ENCODE data around the gene EFHC2. TPM values are rescaled to one million over a fixed set of nuclear protein-coding genes. Genes with fewer than 3 reads are reported as not detected.

EFHC2 gene
- total and polyA plus RNA-seq, 10 of the 15 experiments (the other 5 are each of a cell fraction or from before 2014, with no cell fraction given) = 0.56 TPM; not detected in 9

GRCh38 chrX:44265559-44265958 is 77.9 kb downstream of the EFHC2 start:
- POLR2A ChIA-PET = no interaction called here
- H3K27me3 ChIP-seq (replicated peaks in 1 of 2; ENCODE audit: control insufficient read depth in 2 of 2, insufficient read depth in 2 of 2, low read length in 1 of 2) = no peaks in the 10 kb centered on the region
- CTCF ChIA-PET = interaction anchor here (1.1 kb wide), 1 partner anchor 11 kb away, joined by 5 read pairs; no protein-coding TSS in a partner anchor
- H4K20me1 ChIP-seq (ENCODE audit: control insufficient read depth, insufficient read depth) = no peaks in the 10 kb centered on the region
- H3K4me3 ChIP-seq = no peak overlapping the region
- no peaks in the 10 kb centered on the region for H3K36me3 ChIP-seq (ENCODE audit: control insufficient read depth in 2 of 2, insufficient read depth in 2 of 2, low read length in 1 of 2)
- SMC1A ChIA-PET (ENCODE audit: uncharacterized antibody, unreplicated experiment) = interaction anchor here (1.1 kb wide), 1 partner anchor 14 kb away, joined by 3 read pairs; no protein-coding TSS in a partner anchor
- WGBS (ENCODE audit: insufficient coverage, insufficient replicate concordance, low lambda C conversion rate, missing lambda C conversion rate) = 3% methylated on average over 2 of the region's 2 CpGs
- H3K79me2 ChIP-seq (ENCODE audit: control insufficient read depth, insufficient read depth, low read length) = no peaks in the 10 kb centered on the region
- intact Hi-C loops (cut with micrococcal nuclease; ENCODE audit: unreplicated experiment) (no loop called here), in situ Hi-C loops (cut with MboI) (no loop called here)
- FAIRE-seq (no peak), DNase-seq (ENCODE audit: low read depth, low spot score) (no peak), ATAC-seq (peak; percentile 46)
- no peak overlapping the region for H2AFZ ChIP-seq (ENCODE audit: control insufficient read depth, low read depth, low read length)
- H3K9ac ChIP-seq (ENCODE audit: control insufficient read depth, insufficient read depth, low read length) = no peak overlapping the region
- BruUV-seq (replicated peaks) = no TSS peak
- no peak for TF ChIP-seq RCOR1 (conservative IDR thresholded peaks at IDR 0.05; ENCODE audit: low read depth, low read length)
- TF ChIP-seq TBL1XR1 (IDR thresholded peaks at IDR 0.05; ENCODE audit: low read depth, low read length) = no peak
- no peak overlapping the region for H3K4me2 ChIP-seq (ENCODE audit: control insufficient read depth, insufficient read depth)
- H3K4me1 ChIP-seq (ENCODE audit: control insufficient read depth, insufficient read depth, low read length) = no peaks in the 10 kb centered on the region
- no peaks in the 10 kb centered on the region for H3K9me3 ChIP-seq (replicated peaks; ENCODE audit: control insufficient read depth, insufficient read depth, low read length)
- no peak overlapping the region for H3K27ac ChIP-seq (ENCODE audit: control insufficient read depth, insufficient read depth)
- RAD21 ChIA-PET (ENCODE audit: unreplicated experiment) = no interaction called here

- no peak for ATAC-seq
- no peak for TF ChIP-seq CUX1 (IDR thresholded peaks at IDR 0.05; ENCODE audit: insufficient replicate concordance, low read depth, low read length)
- TF ChIP-seq ETV6 (conservative IDR thresholded peaks at IDR 0.05 in 1 of 2, IDR thresholded peaks at IDR 0.05 in 1 of 2; ENCODE audit: borderline replicate concordance in 1 of 2, low read depth in 1 of 2) = no peak
- FAIRE-seq = no peak
- ChIA-PET RAD21 (ENCODE audit: unreplicated experiment) (interaction anchor here (1.6 kb wide), 1 partner anchor 15 kb away, joined by 3 read pairs; no protein-coding TSS in a partner anchor), SMC1A (ENCODE audit: uncharacterized antibody, unreplicated experiment) (interaction anchor here (1.5 kb wide), 1 partner anchor 12 kb away, joined by 5 read pairs; no protein-coding TSS in a partner anchor), CTCF (interaction anchor here (1.1 to 2.7 kb wide), 3 partner anchors 12 to 21 kb away, joined by 5 to 9 read pairs (median 8); no protein-coding TSS in a partner anchor), POLR2A (interaction anchor here (1.3 kb wide), 1 partner anchor 12 kb away, joined by 6 read pairs; no protein-coding TSS in a partner anchor)
- intact Hi-C loops (cut with micrococcal nuclease; ENCODE audit: unreplicated experiment) (no loop called here), in situ Hi-C loops (cut with MboI) (no loop called here)
- Histone ChIP-seq H3K27ac (ENCODE audit: control insufficient read depth, insufficient read depth) (no peak overlapping the region), H3K4me1 (ENCODE audit: control insufficient read depth, insufficient read depth, low read length) (no peaks in the 10 kb centered on the region), H3K79me2 (ENCODE audit: control insufficient read depth, insufficient read depth, low read length) (no peaks in the 10 kb centered on the region), H3K9ac (ENCODE audit: control insufficient read depth, insufficient read depth, low read length) (no peak overlapping the region), H3K4me2 (ENCODE audit: control insufficient read depth, insufficient read depth) (no peak overlapping the region), H2AFZ (ENCODE audit: control insufficient read depth, low read depth, low read length) (no peak overlapping the region), H4K20me1 (ENCODE audit: control insufficient read depth, insufficient read depth) (no peaks in the 10 kb centered on the region), H3K4me3 (no peak overlapping the region), H3K36me3 (ENCODE audit: control insufficient read depth in 2 of 2, insufficient read depth in 2 of 2, low read length in 1 of 2) (no peaks in the 10 kb centered on the region), H3K27me3 (replicated peaks in 1 of 2; ENCODE audit: control insufficient read depth in 2 of 2, insufficient read depth in 2 of 2, low read length in 1 of 2) (no peaks in the 10 kb centered on the region), H3K9me3 (replicated peaks; ENCODE audit: control insufficient read depth, insufficient read depth, low read length) (no peaks in the 10 kb centered on the region)
- DNase-seq (ENCODE audit: low read depth, low spot score) = no peak
- no TSS peak for BruUV-seq (replicated peaks)
These were observed 78.5 kb downstream of the EFHC2 start for GRCh38 chrX:44264936-44265335.

Data from GM12878 (cell line).